K562 (cell line): ENCODE results near the gene OSCP1. TPM values are rescaled to one million over a fixed set of nuclear protein-coding genes. Genes with fewer than 3 reads are reported as not detected.

ENCODE experiments used
- ARID2 ChIP-seq: fragments of 450-650 bp; IDR thresholded peaks from 2 replicates; pipeline ENCODE4 v1.6.1; 2017; ENCODE audit warnings: antibody characterized with exemption, mild to moderate bottlenecking
- BRD4 ChIP-seq: fragments of 200-600 bp; sonication (generic); IDR thresholded peaks from 2 replicates; pipeline ENCODE4 v1.6.1; 2017; ENCODE audit warnings: inconsistent platforms
- CBFB ChIP-seq: sonication (generic); formaldehyde crosslinking; IDR thresholded peaks from 2 replicates; pipeline ENCODE4 v1.4.0; 2020; ENCODE audit warnings: mild to moderate bottlenecking, missing genetic modification reagents
- EHMT2 ChIP-seq: fragments of 450-650 bp; IDR thresholded peaks from 2 replicates; pipeline ENCODE4 v1.6.1; 2018; ENCODE audit warnings: antibody characterized with exemption
- PBX2 ChIP-seq, 2 experiments: IDR thresholded peaks in 1 of 2; conservative IDR thresholded peaks in 1 of 2; 2 replicates each; pipeline ENCODE4 v1.6.1; 2016; ENCODE audit warnings: low read depth in 2 of 2, mild to moderate bottlenecking in 1 of 2, missing compliant biosample characterization in 1 of 2, missing genetic modification characterization in 1 of 2, moderate library complexity in 1 of 2
- RB1 ChIP-seq: fragments of 450-650 bp; IDR thresholded peaks from 2 replicates; pipeline ENCODE4 v1.6.1; 2017; ENCODE audit warnings: low read depth, mild to moderate bottlenecking
- SAP30 ChIP-seq: fragments of 200-600 bp; sonication (generic); IDR thresholded peaks from 2 replicates; pipeline ENCODE4 v1.6.1; 2012; ENCODE audit warnings: borderline replicate concordance, low read depth, mild to moderate bottlenecking, moderate library complexity, low read length, control low read depth, inconsistent platforms; ENCODE audit not compliant: insufficient read depth, poor library complexity, severe bottlenecking
- ZMIZ1 ChIP-seq, 2 experiments: fragments of 150-350 bp in 1 of 2; IDR thresholded peaks; 2 replicates each; pipeline ENCODE4 v1.6.1; 2012 to 2016; ENCODE audit warnings: low read depth in 2 of 2, low read length in 2 of 2, mild to moderate bottlenecking in 1 of 2, moderate library complexity in 1 of 2
- ZNF121 ChIP-seq: sonication (generic); formaldehyde crosslinking; conservative IDR thresholded peaks from 2 replicates; pipeline ENCODE4 v1.8.0; 2022; ENCODE audit warnings: missing genetic modification reagents
- ZNF23 ChIP-seq: fragments of 250-450 bp; sonication (Bioruptor Pico); IDR thresholded peaks from 2 replicates; pipeline ENCODE4 v1.4.0; 2020; ENCODE audit warnings: mild to moderate bottlenecking
- ZNF407 ChIP-seq: fragments of 450-650 bp; IDR thresholded peaks from 2 replicates; pipeline ENCODE4 v1.6.1; 2016; ENCODE audit warnings: low read depth
- ZNF778 ChIP-seq: fragments of 450-650 bp; formaldehyde crosslinking; IDR thresholded peaks from 2 replicates; pipeline ENCODE4 v1.4.0; 2020; ENCODE audit warnings: mild to moderate bottlenecking, moderate library complexity
- polyA plus RNA-seq, 8 experiments: library from polyadenylated mRNA; depleted of rRNA in 4 of 8; stranded (reverse) in 5 of 8; unstranded in 3 of 8; fragments of >200 nt; fragmentation: Nextera tagmentation in 2 of 8; fragmentation: Illumina TruSeq in 1 of 8; extraction: Ambion mirVana in 2 of 8; extraction: Trizol in 1 of 8; gene quantifications; 2 replicates each; pipeline versions ENCODE4 v1.2.1 to v1.2.3, GENCODE V29; 2011 to 2014; ENCODE audit warnings: inconsistent platforms in 1 of 8, missing spikeins in 1 of 8
- total RNA-seq, 7 experiments: library from RNA; depleted of rRNA in 6 of 7; stranded (reverse); fragments of >200 nt in 6 of 7; fragmentation: Illumina TruSeq in 2 of 7; extraction: Trizol in 2 of 7; gene quantifications; 2 replicates each; pipeline versions ENCODE4 v1.2.1 to v1.2.3, GENCODE V29; 2011 to 2021; ENCODE audit warnings: low replicate concordance in 1 of 7

The OSCP1 gene
- total and polyA plus RNA-seq, 9 of the 15 experiments (the other 6 are each of a cell fraction or from before 2014, with no cell fraction given), result 0.15 to 0.40 (median 0.33) TPM; not detected in 5

GRCh38 chr1:36420836-36421317, 29.4 kb downstream of the OSCP1 start (continued):
- no peak for TF ChIP-seq PBX2 (CRISPR knock-in tag; IDR thresholded peaks at IDR 0.05; ENCODE audit: low read depth)
- TF ChIP-seq PBX2 (tag; conservative IDR thresholded peaks at IDR 0.05; ENCODE audit: low read depth), result peak; percentile 72
- TF ChIP-seq ZNF23 (CRISPR knock-in tag), result no peak
- TF ChIP-seq ZNF407, result no peak
- TF ChIP-seq ZNF121, result no peak
- no peak for TF ChIP-seq ZMIZ1 (IDR thresholded peaks at IDR 0.05; ENCODE audit: low read depth in 2 of 2, low read length in 2 of 2)
- peak; percentile 90 for TF ChIP-seq ARID2
- TF ChIP-seq RB1, result peak; percentile 86
- TF ChIP-seq SAP30, result no peak
- no peak for TF ChIP-seq CBFB
- TF ChIP-seq BRD4, result no peak
- no peak for TF ChIP-seq ZNF778 (CRISPR knock-in tag)
- 0 out of 2 replicates have a peak, but pooled peaks have one; percentile 44 for TF ChIP-seq EHMT2
